HepG2 (cell line): ENCODE results near the gene SPATC1L.

Source experiments
- CREM ChIP-seq, 2 experiments: sonication (generic) in 1 of 2; formaldehyde crosslinking in 1 of 2; IDR thresholded peaks; 2 replicates each; pipeline versions ENCODE4 v1.4.0 to v1.6.1; 2016 to 2020; ENCODE audit warnings: antibody characterized with exemption in 1 of 2, mild to moderate bottlenecking in 1 of 2, missing genetic modification reagents in 1 of 2
- HCFC1 ChIP-seq: fragments of 150-350 bp; IDR thresholded peaks from 2 replicates; pipeline ENCODE4 v1.6.1; 2014; ENCODE audit warnings: low read depth, low read length
- NBN ChIP-seq: fragments of 450-650 bp; conservative IDR thresholded peaks from 2 replicates; pipeline ENCODE4 v1.6.1; 2017
- NONO ChIP-seq, 2 experiments: fragments of 450-650 bp in 1 of 2; sonication (generic) in 1 of 2; formaldehyde crosslinking in 1 of 2; IDR thresholded peaks in 1 of 2; conservative IDR thresholded peaks in 1 of 2; 2 replicates each; pipeline versions ENCODE4 v1.6.1 to v1.8.0; 2017 to 2022; ENCODE audit warnings: mild to moderate bottlenecking in 1 of 2, missing genetic modification reagents in 1 of 2, moderate library complexity in 1 of 2
- NR2F1 ChIP-seq, 2 experiments: fragments of 450-650 bp in 1 of 2; formaldehyde crosslinking in 1 of 2; IDR thresholded peaks; 2 replicates each; pipeline versions ENCODE4 v1.5.0 to v1.6.1; 2016 to 2020; ENCODE audit warnings: mild to moderate bottlenecking in 1 of 2, missing compliant biosample characterization in 1 of 2, missing genetic modification reagents in 1 of 2, moderate library complexity in 1 of 2
- RAD21 ChIP-seq: fragments of 450-650 bp; formaldehyde crosslinking; IDR thresholded peaks from 2 replicates; pipeline ENCODE4 v1.5.0; 2020; ENCODE audit warnings: mild to moderate bottlenecking
- ZFX ChIP-seq: sonication (generic); formaldehyde crosslinking; IDR thresholded peaks from 2 replicates; pipeline ENCODE4 v1.4.0; 2020; ENCODE audit warnings: mild to moderate bottlenecking, low read depth, missing genetic modification reagents, moderate library complexity
- TF ChIP-seq, protein P1 (sequence below): sonication (generic); formaldehyde crosslinking; IDR thresholded peaks from 2 replicates; pipeline ENCODE4 v1.5.0; 2020; ENCODE audit warnings: mild to moderate bottlenecking, missing genetic modification reagents, moderate library complexity

DNA sequence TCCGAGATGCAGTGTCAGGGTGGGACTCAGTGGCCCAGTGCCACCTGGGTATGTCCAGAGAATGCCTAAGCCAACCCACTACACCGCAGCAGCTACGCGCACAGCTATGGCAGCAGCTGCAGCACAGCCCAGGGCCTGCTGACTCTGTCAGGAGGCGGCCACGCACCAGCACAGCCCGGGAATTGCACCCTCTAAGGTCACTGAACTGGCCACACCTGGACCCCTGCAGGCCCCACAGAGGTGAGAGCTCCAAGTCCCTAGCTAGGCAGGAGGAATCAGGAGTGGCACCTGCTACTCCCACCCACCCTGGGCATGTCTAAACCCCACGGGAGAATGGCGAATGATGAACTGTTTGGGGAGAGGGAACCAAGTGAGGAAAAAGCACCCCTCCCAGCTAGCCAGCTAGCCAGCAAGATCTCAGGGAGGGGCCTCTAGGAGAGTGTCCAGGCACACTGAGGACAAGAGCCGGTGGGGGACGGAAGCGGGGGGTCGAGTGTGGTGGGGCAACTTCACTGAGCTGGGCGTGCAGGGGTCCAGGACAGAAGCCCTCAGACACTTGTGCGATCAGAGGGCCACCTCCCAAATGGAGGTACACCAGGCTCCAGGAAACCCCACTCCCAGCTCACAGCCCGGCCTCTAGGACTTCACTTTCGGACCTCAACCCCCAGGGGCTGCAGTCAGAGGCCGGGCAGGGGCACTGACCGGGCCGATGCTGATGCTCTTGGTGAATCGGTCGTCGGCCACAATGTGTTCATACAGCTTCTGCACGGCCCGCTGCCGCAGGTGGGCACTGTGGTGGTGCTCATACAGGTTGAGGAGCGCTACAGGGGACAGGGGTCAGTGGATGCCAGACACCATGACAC lies 30.4 kb upstream of the SPATC1L start:
- TF ChIP-seq ZFX (CRISPR knock-in tag) (no peak), CREM (IDR thresholded peaks at IDR 0.05) (no peak), CREM (CRISPR knock-in tag; IDR thresholded peaks at IDR 0.05) (no peak), HCFC1 (no peak), RAD21 (CRISPR knock-in tag) (no peak), NR2F1 (CRISPR knock-in tag; IDR thresholded peaks at IDR 0.05) (no peak), NBN (no peak), NONO (IDR thresholded peaks at IDR 0.05) (no peak), NONO (CRISPR knock-in tag; conservative IDR thresholded peaks at IDR 0.05) (no peak)
- TF ChIP-seq, protein P1, sequence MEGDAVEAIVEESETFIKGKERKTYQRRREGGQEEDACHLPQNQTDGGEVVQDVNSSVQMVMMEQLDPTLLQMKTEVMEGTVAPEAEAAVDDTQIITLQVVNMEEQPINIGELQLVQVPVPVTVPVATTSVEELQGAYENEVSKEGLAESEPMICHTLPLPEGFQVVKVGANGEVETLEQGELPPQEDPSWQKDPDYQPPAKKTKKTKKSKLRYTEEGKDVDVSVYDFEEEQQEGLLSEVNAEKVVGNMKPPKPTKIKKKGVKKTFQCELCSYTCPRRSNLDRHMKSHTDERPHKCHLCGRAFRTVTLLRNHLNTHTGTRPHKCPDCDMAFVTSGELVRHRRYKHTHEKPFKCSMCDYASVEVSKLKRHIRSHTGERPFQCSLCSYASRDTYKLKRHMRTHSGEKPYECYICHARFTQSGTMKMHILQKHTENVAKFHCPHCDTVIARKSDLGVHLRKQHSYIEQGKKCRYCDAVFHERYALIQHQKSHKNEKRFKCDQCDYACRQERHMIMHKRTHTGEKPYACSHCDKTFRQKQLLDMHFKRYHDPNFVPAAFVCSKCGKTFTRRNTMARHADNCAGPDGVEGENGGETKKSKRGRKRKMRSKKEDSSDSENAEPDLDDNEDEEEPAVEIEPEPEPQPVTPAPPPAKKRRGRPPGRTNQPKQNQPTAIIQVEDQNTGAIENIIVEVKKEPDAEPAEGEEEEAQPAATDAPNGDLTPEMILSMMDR (CRISPR knock-in tag): no peak
